Neutrophil (primary cell): ENCODE data around the gene NOL9.

Experiments
- H3K27ac ChIP-seq: fragments of 200-600 bp; sonication (generic); 2 replicates; pipeline ENCODE4 v1.5.1; 2016; ENCODE audit warnings: mild to moderate bottlenecking, moderate library complexity
- H3K27me3 ChIP-seq: fragments of 200-600 bp; sonication (generic); 2 replicates; pipeline ENCODE4 v1.6.0; 2016; ENCODE audit warnings: mild to moderate bottlenecking
- H3K36me3 ChIP-seq: fragments of 200-600 bp; sonication (generic); 2 replicates; pipeline ENCODE4 v1.5.1; 2017
- H3K4me1 ChIP-seq, 2 experiments: fragments of 200-600 bp in 1 of 2; sonication (generic) in 1 of 2; 1 replicate in 1 of 2; 2 replicates in 1 of 2; pipeline versions ENCODE4 v1.5.1 to v1.6.1; 2013 to 2016; ENCODE audit warnings: low read depth in 1 of 2, low read length in 1 of 2, mild to moderate bottlenecking in 1 of 2, moderate library complexity in 1 of 2; ENCODE audit not compliant: control insufficient read depth in 1 of 2, insufficient read depth in 1 of 2
- H3K4me3 ChIP-seq, 2 experiments: fragments of 200-600 bp in 1 of 2; sonication (generic) in 1 of 2; 1 replicate in 1 of 2; 2 replicates in 1 of 2; pipeline ENCODE4 v1.5.1; 2013 to 2016; ENCODE audit warnings: low read depth in 1 of 2, low read length in 1 of 2, mild to moderate bottlenecking in 1 of 2, moderate library complexity in 1 of 2
- H3K9me3 ChIP-seq: fragments of 200-600 bp; sonication (generic); 2 replicates; pipeline ENCODE4 v1.5.1; 2016
- TF ChIP-seq, protein P1 (sequence below): fragments of 200-600 bp; sonication (generic); IDR thresholded peaks from 2 replicates; pipeline ENCODE4 v1.5.1; 2016; ENCODE audit warnings: antibody characterized with exemption

Gene NOL9

DNA sequence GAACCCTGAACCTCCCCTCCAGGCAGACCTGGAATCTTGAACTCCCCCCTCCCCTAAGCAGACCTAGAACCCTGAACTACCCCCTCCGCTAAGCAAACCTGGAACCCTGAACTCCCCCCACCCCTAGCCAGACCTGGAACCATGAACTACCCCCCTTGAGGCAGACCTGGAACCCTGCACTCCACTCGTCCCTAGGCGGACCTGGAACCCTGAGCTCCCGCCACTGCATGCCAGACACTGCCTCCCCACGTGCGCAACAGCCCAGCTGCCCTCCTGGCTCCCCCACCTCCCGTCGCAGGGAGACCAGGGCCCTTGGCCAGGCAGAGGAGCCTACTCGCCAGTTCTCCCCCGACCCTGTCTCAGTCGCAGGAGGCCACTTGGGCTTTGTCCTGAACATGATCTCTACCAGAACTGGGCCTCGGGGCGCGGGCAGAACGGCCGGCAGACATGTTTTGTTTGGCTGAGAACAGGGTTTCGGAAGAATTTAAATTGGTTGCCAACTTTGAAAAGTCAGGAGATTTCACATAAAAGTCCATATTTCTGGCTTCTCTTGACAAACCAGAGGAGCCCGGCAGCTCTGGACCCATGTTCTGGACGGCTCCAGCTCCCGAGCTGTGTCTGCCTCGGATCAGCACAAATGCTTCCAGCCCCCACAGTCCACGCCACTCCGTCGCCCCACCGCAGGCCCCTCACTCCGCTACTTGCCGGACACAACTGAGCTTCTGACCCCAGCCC lies 53.6 kb downstream of the NOL9 start:
- no peak overlapping the region for H3K4me3 ChIP-seq
- no peaks in the 10 kb centered on the region for H3K4me1 ChIP-seq
- H3K9me3 ChIP-seq, result no peaks in the 10 kb centered on the region
- no peak overlapping the region for H3K27ac ChIP-seq
- H3K27me3 ChIP-seq, result peaks cover 63% of the 10 kb centered on the region
- TF ChIP-seq, protein P1, sequence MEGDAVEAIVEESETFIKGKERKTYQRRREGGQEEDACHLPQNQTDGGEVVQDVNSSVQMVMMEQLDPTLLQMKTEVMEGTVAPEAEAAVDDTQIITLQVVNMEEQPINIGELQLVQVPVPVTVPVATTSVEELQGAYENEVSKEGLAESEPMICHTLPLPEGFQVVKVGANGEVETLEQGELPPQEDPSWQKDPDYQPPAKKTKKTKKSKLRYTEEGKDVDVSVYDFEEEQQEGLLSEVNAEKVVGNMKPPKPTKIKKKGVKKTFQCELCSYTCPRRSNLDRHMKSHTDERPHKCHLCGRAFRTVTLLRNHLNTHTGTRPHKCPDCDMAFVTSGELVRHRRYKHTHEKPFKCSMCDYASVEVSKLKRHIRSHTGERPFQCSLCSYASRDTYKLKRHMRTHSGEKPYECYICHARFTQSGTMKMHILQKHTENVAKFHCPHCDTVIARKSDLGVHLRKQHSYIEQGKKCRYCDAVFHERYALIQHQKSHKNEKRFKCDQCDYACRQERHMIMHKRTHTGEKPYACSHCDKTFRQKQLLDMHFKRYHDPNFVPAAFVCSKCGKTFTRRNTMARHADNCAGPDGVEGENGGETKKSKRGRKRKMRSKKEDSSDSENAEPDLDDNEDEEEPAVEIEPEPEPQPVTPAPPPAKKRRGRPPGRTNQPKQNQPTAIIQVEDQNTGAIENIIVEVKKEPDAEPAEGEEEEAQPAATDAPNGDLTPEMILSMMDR, result no peak
- no peaks in the 10 kb centered on the region for H3K36me3 ChIP-seq

DNA sequence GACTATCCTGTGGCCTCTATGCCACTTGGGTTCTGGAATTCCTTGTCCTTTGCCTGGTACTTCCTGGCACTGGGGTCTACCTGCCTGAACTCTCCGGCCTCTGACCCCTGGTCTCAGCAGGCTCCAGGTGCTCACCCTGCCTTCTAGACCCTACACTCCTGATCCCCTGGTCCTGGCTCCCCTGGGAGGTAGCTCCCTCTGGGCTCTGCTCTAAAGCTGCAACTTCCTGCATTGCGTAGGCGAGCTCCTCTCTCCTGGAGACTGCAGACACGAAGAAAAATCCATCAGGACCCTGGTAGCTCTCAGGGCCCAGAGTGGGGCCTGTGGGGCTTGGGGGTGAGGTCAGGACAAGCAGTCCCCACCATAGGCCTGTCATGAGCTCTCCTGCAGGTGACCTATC lies 55.0 kb downstream of the NOL9 start:
- no peak overlapping the region for H3K4me3 ChIP-seq
- H3K9me3 ChIP-seq, result no peaks in the 10 kb centered on the region
- no peak overlapping the region for H3K27ac ChIP-seq
- no peaks in the 10 kb centered on the region for H3K36me3 ChIP-seq
- TF ChIP-seq, protein P1, result no peak
- H3K4me1 ChIP-seq, result no peaks in the 10 kb centered on the region
- H3K27me3 ChIP-seq, result peaks cover 77% of the 10 kb centered on the region

DNA sequence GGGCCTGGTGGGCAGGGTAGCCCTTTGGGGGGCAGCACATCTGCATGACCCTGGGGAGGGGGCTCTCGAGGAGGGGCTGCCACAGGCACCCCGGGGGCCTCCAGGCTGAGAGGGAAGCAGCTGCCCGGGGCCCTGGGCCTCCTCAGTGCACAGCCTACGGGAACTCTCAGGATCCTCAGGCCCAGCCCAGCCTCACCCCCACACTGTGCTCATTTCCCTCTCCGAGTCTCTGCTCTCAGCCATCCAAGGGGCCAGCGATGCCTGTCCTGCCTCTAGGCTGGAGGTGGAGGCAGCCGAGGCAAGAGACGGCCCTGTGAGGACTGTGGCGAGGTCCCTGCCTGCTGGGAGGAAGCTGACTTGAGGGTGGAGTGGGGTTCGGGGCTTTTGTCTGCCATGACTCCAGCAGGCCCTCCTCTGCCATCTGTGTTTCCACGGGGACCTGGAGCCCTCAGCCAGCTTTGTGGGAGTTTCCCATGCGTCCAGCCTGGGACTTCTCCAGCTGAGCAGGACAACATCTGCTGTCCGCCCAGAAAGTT lies 55.7 kb downstream of the NOL9 start:
- H3K27ac ChIP-seq, result no peak overlapping the region
- H3K4me1 ChIP-seq, result no peaks in the 10 kb centered on the region
- H3K27me3 ChIP-seq, result peaks cover 84% of the 10 kb centered on the region
- H3K4me3 ChIP-seq, result no peak overlapping the region
- no peaks in the 10 kb centered on the region for H3K9me3 ChIP-seq
- TF ChIP-seq, protein P1, result no peak
- no peaks in the 10 kb centered on the region for H3K36me3 ChIP-seq

DNA sequence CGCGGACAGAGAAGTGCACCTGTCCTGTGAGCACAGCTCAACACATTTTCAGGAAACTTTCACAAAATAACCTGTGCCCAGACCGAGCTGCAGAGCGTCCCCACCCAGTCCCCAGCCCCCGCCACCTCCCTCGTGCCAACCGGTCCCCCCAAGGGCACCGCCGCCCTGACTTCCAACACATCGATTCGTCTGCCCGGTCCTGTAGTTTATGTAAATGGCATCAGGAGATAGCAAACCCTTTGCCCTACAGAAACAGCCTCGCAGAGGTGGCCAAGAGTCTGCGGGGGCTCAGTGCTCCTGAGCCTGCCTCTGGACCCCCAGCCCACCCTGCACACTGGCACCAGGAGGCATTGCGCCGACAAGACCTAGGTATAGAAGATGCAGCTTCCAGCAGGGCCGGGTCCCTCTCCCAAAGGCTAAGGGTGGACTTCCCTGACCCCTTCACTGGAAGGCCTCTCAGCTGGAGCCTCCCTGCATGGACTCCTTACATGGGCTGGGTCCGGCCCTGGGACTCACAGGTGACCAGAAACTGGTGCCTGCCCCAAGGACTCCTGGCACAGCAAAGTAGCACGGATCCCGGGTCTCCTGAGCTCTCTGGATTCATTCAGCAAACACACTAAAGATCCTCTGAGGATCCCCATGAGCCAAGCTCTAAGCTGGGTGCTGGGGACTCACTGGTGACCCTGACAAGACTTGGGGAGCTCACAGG lies 56.3 kb downstream of the NOL9 start:
- H3K27me3 ChIP-seq, result peaks cover 90% of the 10 kb centered on the region
- H3K27ac ChIP-seq, result no peak overlapping the region
- TF ChIP-seq, protein P1, result no peak
- H3K4me1 ChIP-seq, result no peaks in the 10 kb centered on the region
- no peak overlapping the region for H3K4me3 ChIP-seq
- no peaks in the 10 kb centered on the region for H3K9me3 ChIP-seq
- no peaks in the 10 kb centered on the region for H3K36me3 ChIP-seq

DNA sequence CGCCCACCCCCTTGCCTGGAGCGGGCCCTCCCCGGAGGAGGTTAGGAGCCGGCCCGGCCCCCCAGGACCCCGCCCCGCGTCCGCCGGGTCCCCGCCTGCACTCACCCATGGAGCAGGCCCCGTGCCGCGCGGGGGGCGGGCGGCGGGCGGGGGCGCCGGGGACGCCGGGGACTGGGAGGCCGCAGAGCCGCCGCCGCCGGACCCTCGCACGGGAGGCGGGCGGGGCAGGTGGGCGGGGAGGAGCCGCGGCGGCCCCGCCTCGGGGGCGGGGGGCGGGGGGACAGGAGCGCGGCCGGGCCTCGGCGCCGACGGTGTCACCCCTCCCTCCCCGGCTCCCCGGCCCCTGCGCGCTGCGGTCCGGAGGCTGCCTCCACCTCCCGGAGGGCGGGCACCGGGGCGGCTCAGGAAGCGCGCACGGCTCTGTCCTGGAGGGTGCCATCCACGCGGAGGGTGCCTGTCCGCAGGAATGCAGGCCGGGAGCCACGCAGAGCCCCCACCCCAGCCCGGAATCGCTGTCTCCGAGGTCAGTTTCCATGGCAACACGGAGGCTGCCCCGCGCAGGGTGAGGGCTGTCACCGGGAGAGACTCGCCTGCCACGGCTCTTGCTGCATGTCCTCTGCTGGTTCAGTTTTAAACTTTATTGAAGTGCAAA lies 57.0 kb downstream of the NOL9 start:
- H3K27me3 ChIP-seq, result peaks cover 97% of the 10 kb centered on the region
- no peaks in the 10 kb centered on the region for H3K4me1 ChIP-seq
- no peaks in the 10 kb centered on the region for H3K9me3 ChIP-seq
- H3K27ac ChIP-seq, result no peak overlapping the region
- H3K36me3 ChIP-seq, result no peaks in the 10 kb centered on the region
- no peak overlapping the region for H3K4me3 ChIP-seq
- TF ChIP-seq, protein P1, result no peak
